T-helper 1 cell (primary cell): ENCODE results near the gene RTL10.

Experiments
- DNase-seq, 5 donors: peaks; one replicate each; pipeline ENCODE4 v3.0.0-alpha.2; 2012 to 2020

Gene RTL10

DNA sequence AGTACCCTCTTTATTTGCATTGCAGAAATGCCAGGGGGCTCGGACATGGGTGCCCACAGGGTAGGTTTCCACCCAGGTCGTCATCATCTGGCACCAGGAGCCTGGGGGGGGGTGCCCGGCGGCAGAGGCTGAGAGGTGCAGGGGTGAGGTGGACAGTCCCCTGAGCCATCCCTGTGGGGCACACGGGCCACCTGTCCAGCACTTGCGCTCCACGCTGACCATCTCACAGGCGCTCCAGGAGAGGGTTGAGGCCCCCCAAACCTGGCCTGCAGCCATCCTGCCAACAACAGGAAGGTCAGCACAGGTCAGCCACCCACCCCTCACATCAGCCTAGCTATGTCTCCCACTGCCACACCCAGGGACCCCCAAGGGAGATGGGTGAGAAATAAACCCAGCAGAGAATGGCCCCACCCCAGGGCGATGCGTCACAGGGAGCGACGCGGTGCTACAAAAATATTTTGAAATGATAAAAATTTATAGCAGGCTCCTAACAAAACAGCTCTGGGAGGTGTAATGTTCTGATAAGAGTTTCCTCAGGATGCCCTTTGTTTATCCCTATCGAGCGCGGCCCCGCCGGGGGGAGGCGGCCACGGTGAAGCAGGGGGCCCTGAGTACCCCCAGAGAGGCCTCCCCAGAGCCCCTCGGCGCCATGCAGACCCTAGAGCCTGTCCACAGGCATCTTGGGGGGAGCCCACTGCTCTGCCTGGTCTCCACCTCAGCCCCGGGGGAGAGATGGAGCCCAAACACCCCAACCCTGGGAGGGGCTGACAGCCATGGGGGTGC lies 21.0 kb upstream of the RTL10 start:
- no peak for DNase-seq

DNA sequence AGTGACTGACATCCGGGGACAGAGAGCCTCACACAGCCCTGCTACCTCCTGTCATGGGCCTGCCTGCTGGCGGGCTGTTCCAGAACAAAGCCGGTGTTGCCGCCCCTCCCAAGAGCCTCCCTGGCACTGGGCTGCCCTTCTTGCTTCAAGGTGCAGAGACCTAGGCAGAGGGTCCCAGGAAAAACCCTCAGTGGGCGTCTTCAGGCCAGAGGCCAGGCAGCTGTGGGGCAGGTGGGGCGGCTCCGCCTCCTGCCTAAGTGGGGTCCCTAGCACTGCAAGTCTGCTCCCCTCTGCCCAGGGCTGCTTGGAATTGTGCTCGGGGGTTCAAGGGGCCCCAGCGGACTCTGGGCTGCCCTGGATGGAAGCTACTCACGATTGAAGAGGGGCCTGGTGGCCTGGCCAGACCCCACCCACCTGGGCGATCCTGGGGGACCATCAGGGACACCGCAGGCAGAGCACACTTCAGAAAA lies 20.4 kb upstream of the RTL10 start:
- DNase-seq, result peak in 1 of 5 donors; percentile 3

DNA sequence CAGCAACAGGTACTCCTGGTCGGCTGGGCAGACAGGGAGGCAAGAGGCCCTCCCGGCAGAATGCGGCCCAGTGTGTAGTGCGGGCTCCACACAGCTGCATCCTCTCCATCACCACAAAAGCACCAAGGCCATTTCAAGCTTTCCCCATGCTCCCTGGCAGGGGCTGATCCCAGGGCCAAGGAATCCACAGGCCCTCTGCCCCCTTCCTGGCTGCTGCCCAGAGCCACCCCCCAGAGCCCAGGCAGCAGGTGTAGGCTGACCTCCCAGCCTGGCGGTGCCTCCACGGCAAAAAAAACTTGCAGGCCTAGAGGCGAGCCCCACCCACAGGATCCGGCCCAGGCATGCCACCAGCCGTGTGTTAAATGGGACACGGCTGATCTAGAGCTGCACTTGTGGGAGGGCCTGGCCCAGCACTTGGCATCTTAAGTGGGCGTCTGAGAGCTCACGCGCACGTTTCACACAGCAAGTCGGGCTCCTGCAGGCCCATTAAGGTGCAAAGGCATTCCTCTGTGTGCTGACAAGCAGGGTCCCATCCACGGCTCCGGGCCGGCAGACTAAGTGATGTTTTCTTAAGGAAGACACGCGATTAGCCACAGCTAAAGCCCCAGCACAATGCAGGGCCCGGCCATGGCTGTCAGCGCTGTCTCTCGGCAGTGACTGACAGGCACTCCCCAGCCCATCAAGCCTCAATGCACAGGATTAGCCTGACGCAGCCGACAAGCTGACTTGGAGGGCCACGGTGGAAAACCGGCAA lies 19.8 kb upstream of the RTL10 start:
- peak in 3 of 5 donors; percentile 3 to 33 (median 13) for DNase-seq

DNA sequence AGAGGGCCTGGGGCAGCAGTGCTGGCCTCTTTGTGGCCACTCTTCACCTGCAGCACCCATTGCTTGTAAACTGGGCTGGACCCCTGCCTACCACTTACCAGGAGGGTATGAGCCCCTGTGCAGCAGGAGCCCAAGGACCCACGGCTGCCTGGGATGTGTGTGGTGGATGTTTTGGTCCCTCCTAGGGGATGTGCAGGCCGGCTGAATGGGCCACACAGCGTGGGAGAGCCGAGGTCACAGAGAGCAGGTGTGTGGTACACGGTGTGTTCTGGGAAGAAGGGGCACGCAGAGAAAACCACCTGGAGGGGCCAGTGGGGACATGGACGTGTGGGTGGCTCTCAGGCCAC lies 19.3 kb upstream of the RTL10 start:
- DNase-seq, result no peak

DNA sequence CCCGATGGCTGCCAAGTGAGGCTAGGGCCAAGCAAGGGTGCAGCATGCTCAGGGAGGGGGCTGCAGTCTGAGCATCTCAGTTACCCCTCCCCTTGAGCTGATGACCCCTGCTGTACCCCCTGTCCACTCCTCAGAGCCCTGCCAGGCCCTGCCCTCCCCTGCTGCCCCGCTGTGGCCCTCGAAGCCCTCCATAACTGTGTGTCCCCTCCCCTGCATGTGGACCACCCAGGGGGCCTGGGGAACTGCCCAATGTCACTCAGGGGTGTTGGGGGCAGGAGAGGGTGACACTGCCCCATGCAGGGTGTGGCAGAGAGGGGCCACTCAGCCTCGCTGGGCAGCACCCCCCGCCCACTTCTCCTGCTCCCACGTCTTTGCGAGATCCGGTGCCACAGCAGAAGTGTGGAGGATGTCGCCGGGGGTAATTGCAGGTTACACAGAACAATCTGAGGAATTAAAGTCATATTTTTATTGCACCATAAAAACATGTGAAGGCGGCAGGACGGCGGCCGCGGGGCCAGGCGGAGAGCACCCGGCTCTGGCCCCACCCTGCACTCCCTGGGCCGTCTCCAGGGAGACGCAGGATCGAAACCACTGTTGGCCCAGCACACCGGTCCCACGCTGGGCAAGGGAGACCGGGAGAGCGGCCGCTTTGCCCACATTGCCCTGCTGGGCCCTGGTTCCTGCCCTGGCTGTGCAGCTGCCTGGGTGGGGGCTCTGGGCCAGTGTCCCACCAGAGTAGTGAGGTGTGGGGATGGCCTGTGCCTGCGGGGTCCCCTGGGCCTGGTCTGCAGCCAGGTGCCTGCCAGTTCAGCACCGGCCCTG lies 18.7 kb upstream of the RTL10 start:
- peak in 1 of 5 donors; percentile 8 for DNase-seq

DNA sequence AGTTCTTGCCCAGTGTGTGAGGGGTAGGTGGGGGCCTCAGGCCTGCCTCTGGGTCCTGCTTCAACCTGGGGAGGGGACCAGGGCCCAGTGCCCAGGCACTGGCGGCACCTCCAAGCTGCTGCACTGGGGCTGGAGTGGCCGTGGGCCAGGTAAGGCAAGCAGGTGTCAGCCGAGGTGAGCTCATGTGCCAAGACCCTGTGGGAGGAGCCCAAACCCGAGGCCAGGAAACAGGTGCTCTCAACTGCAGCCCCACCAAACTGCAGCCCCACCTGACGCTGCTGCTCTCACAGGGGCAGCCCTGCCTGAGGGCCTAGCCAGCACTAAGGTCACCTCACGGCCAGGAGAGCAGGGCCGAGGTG lies 18.1 kb upstream of the RTL10 start:
- peak in 1 of 5 donors; percentile 6 for DNase-seq

DNA sequence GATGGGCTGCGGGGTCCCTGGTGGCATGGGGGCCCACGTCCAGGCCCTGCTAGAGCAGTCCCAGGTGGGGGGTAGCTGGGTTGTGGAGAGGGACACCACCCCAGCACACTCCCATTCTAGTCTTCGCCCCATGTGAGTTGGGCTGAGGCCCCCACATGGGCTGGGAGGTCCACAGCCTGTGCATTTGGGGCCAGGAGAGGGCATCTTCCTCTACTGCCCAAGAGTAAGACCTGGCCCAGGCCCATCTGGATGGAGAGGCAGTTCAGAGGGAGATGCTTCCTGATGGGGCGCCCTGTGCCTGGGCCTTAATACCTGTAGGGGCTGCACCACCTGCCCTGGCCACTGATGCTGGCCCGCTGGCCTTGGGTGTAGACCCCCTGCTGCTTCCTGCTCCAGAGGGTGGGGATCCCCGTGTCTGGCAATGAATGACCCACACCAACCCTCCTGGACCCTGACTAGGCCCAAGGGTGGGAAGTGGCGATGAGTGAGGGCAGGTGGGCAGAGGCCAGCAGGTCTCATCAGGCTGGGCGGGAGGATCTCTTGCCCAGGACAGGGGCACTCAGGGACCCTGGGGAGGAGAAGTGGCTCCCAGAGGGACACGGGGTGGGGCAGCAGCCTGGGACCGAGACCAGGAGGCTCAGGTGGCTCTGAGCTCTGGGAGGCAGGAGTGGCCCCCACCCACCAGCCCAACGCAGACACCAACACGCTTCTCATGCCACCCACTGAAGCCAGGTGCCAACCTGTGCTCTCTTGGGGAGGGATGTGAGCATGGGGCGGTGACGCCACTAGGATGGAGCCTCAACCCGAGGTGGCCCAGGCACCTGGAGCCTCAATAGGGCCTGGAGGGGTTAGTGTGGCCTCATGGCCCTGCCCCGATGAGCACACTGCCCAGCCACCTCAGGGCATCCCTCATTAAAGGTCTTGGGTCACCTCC lies 17.4 kb upstream of the RTL10 start:
- DNase-seq, result peak in 1 of 5 donors; percentile 9

- peak in 1 of 5 donors; percentile 10 for DNase-seq
Measured at GRCh38 chr22:19871023-19871844, 16.6 kb upstream of the RTL10 start.

- DNase-seq, result no peak
Measured at GRCh38 chr22:19870153-19871022, 15.7 kb upstream of the RTL10 start.

DNA sequence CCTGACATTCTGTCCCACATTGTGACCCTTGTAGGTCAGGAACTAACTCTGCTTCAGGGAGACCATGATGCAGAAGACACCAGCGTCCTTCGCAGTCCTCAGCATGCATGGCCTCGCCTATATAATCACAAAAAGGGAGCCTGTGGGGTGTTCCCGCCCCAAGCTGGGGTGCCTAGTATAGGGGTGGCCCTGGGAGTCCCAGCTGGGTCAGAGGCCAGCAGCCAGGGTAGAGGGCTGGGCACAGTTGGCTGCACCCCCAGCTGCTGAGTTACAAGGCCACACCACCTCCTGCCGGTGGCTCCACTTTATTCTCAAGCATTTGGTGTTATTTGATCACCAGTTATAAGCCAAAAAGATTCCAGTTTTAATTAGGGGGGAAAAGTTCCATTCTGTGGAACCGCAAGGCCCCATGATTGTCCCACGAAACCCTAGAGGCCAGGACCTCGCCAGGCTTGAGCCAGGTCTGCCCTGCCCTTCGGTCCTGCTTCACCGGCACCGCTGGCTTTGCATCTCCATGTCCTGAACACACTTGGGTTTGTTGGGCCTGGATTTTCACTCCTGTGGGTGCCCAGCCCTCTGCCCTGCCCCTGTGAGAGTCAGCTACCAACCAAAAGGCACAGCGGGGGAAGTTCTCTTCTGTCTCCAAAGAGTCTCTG lies 15.0 kb upstream of the RTL10 start:
- DNase-seq, result no peak

- DNase-seq, result peak in 1 of 5 donors; percentile 4
Measured at GRCh38 chr22:19868773-19869471, 14.2 kb upstream of the RTL10 start.

- DNase-seq, result no peak
Measured at GRCh38 chr22:19868333-19868732, 13.7 kb upstream of the RTL10 start.

DNA sequence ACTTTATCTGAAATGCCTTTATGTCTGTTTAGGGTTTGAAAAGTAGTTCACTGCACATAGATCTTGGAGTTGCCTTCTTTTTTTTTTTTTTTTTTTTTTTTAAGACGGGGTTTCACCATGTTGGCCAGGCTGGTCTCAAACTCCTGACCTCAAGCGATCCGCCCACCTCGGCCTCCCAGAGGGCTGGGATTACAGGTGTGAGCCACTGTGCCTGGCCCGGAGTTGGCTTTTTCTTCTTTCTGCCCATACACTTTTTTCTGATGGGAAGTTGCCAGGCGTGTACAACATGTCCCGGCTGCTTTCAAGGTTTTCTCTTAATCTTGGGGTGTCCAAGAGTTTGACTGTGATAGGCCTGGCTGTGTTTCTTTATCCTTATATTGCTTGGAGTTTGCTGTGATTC lies 12.9 kb upstream of the RTL10 start:
- no peak for DNase-seq

GRCh38 chr22:19866665-19867009 lies 12.0 kb upstream of the RTL10 start:
- no peak for DNase-seq

GRCh38 chr22:19865141-19865829 lies 10.6 kb upstream of the RTL10 start:
- no peak for DNase-seq

GRCh38 chr22:19864538-19865106 lies 9.9 kb upstream of the RTL10 start:
- no peak for DNase-seq

DNA sequence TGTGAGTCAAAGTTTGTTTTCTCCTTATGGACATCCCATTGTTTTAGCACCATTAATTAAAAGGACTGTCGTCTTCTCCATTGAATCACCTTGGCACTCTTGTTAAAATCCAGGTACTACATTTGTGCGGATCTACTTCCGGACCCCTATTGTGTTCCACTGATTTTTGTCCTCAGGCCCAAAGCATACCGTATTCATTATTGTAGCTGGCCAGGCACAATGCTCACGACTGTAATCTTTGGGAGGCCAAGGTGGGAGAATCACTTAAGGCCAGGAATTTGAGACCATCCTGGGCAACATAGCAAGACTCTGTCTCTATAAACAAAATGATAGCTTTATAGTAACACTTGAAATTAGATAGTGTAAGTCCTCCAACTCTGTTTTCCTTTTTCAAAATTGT lies 8.9 kb upstream of the RTL10 start:
- DNase-seq, result no peak

DNA sequence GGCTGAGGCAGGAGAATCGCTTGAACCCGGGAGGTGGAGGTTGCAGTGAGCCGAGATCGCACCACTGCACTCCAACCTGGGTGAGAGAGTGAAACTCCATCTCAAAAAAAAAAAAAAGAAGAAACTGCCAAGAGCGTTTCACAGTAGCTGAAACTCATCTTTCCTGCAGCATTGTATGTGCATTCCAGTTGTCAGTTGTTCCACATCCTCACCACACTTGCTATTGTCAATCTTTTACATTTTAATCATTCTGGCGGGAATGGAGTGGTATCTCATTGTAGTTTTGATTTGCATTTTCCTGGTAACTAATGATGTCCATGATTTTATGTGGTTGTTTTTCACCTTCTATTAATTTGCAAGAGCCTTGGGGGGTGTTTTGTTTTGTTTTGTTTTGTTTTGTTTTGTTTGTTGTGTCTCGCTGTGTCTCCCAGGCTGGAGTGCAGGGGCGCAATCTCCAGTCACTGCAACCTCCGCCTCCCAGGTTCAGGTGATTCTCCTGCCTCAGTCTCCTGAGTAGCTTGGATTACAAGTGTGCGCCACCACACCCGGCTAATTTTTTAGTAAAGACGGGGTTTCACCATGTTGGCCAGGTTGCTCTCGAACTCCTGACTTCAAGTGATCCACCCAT lies 8.1 kb upstream of the RTL10 start:
- no peak for DNase-seq
